NCI-H345 (cell line): ENCODE data around the gene PLCXD3.

Experiments
- DNase-seq: peaks from one replicate; lab custom pipeline; 2025; lab: John Stamatoyannopoulos, UW

Gene PLCXD3

GRCh38 chr5:41413074-41413473 lies 97.3 kb downstream of the PLCXD3 start:
- DNase-seq = no peak

- DNase-seq = no peak
These were observed 97.9 kb downstream of the PLCXD3 start for GRCh38 chr5:41412496-41412895.

- no peak for DNase-seq
These were observed 99.7 kb downstream of the PLCXD3 start for GRCh38 chr5:41410737-41411136.

- DNase-seq = no peak
These were observed 100.1 kb downstream of the PLCXD3 start for GRCh38 chr5:41410307-41410706.

GRCh38 chr5:41408676-41409443 lies 101.5 kb downstream of the PLCXD3 start:
- no peak for DNase-seq

- DNase-seq = no peak
These were observed 103.5 kb downstream of the PLCXD3 start for GRCh38 chr5:41406936-41407335.

- DNase-seq = no peak
These were observed 104.0 kb downstream of the PLCXD3 start for GRCh38 chr5:41406424-41406823.

- no peak for DNase-seq
These were observed 105.6 kb downstream of the PLCXD3 start for GRCh38 chr5:41404757-41405156.

GRCh38 chr5:41403846-41404245 lies 106.6 kb downstream of the PLCXD3 start:
- no peak for DNase-seq

- no peak for DNase-seq
These were observed 107.6 kb downstream of the PLCXD3 start for GRCh38 chr5:41402845-41403244.

GRCh38 chr5:41399839-41400238 lies 110.6 kb downstream of the PLCXD3 start:
- DNase-seq = no peak

- no peak for DNase-seq
These were observed 118.4 kb downstream of the PLCXD3 start for GRCh38 chr5:41392016-41392415.

- DNase-seq = no peak
These were observed 135.8 kb downstream of the PLCXD3 start for GRCh38 chr5:41374631-41375030.

GRCh38 chr5:41373230-41373629 lies 137.2 kb downstream of the PLCXD3 start:
- DNase-seq = no peak

GRCh38 chr5:41371738-41372137 lies 138.7 kb downstream of the PLCXD3 start:
- DNase-seq = no peak

- DNase-seq = no peak
These were observed 139.9 kb downstream of the PLCXD3 start for GRCh38 chr5:41370482-41370881.

- DNase-seq = no peak
These were observed 140.6 kb downstream of the PLCXD3 start for GRCh38 chr5:41369799-41370198.

GRCh38 chr5:41368158-41368557 lies 142.2 kb downstream of the PLCXD3 start:
- DNase-seq = no peak

GRCh38 chr5:41365369-41365768 lies 145.0 kb downstream of the PLCXD3 start:
- no peak for DNase-seq

- no peak for DNase-seq
These were observed 146.1 kb downstream of the PLCXD3 start for GRCh38 chr5:41364346-41364745.

GRCh38 chr5:41363343-41363986 lies 146.9 kb downstream of the PLCXD3 start:
- no peak for DNase-seq

GRCh38 chr5:41356786-41357185 lies 153.6 kb downstream of the PLCXD3 start:
- DNase-seq = no peak

GRCh38 chr5:41349846-41350245 lies 160.6 kb downstream of the PLCXD3 start:
- DNase-seq = no peak

- no peak for DNase-seq
These were observed 162.8 kb downstream of the PLCXD3 start for GRCh38 chr5:41347569-41347968.
